H9 (cell line): ENCODE data around the gene FARSB. TPM values are rescaled to one million over a fixed set of nuclear protein-coding genes. Genes with fewer than 3 reads are reported as not detected.

Experiments used
- DNase-seq: peaks from one replicate; pipeline ENCODE4 v3.0.0-alpha.2; 2017
- H2AFZ ChIP-seq: one replicate; pipeline ENCODE4 v1.6.1; 2013; ENCODE audit warnings: mild to moderate bottlenecking, low read length, control low read depth, moderate library complexity
- H2AK5ac ChIP-seq: 2 replicates; pipeline ENCODE4 v1.6.1; 2013; ENCODE audit warnings: low read length, control low read depth, mixed read lengths; ENCODE audit not compliant: insufficient read length
- H2BK120ac ChIP-seq: one replicate; pipeline ENCODE4 v1.6.1; 2013; ENCODE audit warnings: low read depth, mild to moderate bottlenecking, low read length, control low read depth, inconsistent platforms; ENCODE audit not compliant: poor library complexity, severe bottlenecking
- H2BK12ac ChIP-seq: 2 replicates; pipeline ENCODE4 v1.6.1; 2013; ENCODE audit warnings: low read length, control low read depth, mixed read lengths, low read depth; ENCODE audit not compliant: insufficient read length
- H2BK15ac ChIP-seq: 2 replicates; pipeline ENCODE4 v1.6.1; 2013; ENCODE audit warnings: low read depth, low read length, control low read depth
- H2BK20ac ChIP-seq: one replicate; pipeline ENCODE4 v1.6.1; 2013; ENCODE audit warnings: low read depth, mild to moderate bottlenecking, low read length, control low read depth, inconsistent platforms; ENCODE audit not compliant: poor library complexity, severe bottlenecking
- H2BK5ac ChIP-seq: 2 replicates; pipeline ENCODE4 v1.6.1; 2013; ENCODE audit warnings: low read length, control low read depth, mixed read lengths; ENCODE audit not compliant: insufficient read length
- H3K14ac ChIP-seq: 2 replicates; pipeline ENCODE4 v1.6.1; 2013; ENCODE audit warnings: low read length, control low read depth; ENCODE audit not compliant: insufficient read depth
- H3K18ac ChIP-seq: 2 replicates; pipeline ENCODE4 v1.6.1; 2013; ENCODE audit warnings: low read depth, mild to moderate bottlenecking, mixed read lengths, low read length, control low read depth; ENCODE audit not compliant: insufficient read length
- H3K23ac ChIP-seq: 2 replicates; pipeline ENCODE4 v1.6.1; 2013; ENCODE audit warnings: low read length, control low read depth, mixed read lengths, low read depth; ENCODE audit not compliant: insufficient read length
- H3K23me2 ChIP-seq: 2 replicates; pipeline ENCODE4 v1.6.1; 2013; ENCODE audit warnings: low read depth, mild to moderate bottlenecking, mixed read lengths, low read length, control low read depth; ENCODE audit not compliant: insufficient read length, poor library complexity, severe bottlenecking
- H3K27ac ChIP-seq: 2 replicates; pipeline ENCODE4 v1.5.1; 2013; ENCODE audit warnings: low read length, control low read depth, mixed read lengths, low read depth; ENCODE audit not compliant: insufficient read length
- H3K27me3 ChIP-seq: 2 replicates; pipeline ENCODE4 v1.6.1; 2013; ENCODE audit warnings: low read length, control low read depth, inconsistent platforms; ENCODE audit not compliant: insufficient read depth
- H3K4ac ChIP-seq: 2 replicates; pipeline ENCODE4 v1.6.1; 2013; ENCODE audit warnings: low read depth, mild to moderate bottlenecking, control low read depth, inconsistent platforms, low read length, moderate library complexity
- H3K4me1 ChIP-seq: 2 replicates; pipeline ENCODE4 v1.6.1; 2013; ENCODE audit warnings: low read length, control low read depth, inconsistent platforms; ENCODE audit not compliant: insufficient read depth
- H3K4me2 ChIP-seq: 2 replicates; pipeline ENCODE4 v1.6.1; 2013; ENCODE audit warnings: low read length, control low read depth, mixed read lengths; ENCODE audit not compliant: insufficient read length, insufficient read depth
- H3K56ac ChIP-seq: 2 replicates; pipeline ENCODE4 v1.6.1; 2013; ENCODE audit warnings: low read depth, mild to moderate bottlenecking, mixed read lengths, low read length, control low read depth; ENCODE audit not compliant: insufficient read length
- H3K79me1 ChIP-seq: 2 replicates; pipeline ENCODE4 v1.6.1; 2013; ENCODE audit warnings: low read depth, mild to moderate bottlenecking, moderate library complexity, low read length, control low read depth, inconsistent platforms; ENCODE audit not compliant: insufficient read depth, poor library complexity, severe bottlenecking
- H3K79me2 ChIP-seq: 2 replicates; pipeline ENCODE4 v1.6.1; 2013; ENCODE audit warnings: low read length, control low read depth, inconsistent platforms; ENCODE audit not compliant: insufficient read depth
- H3K9ac ChIP-seq: 2 replicates; pipeline ENCODE4 v1.6.1; 2013; ENCODE audit warnings: low read length, control low read depth, mixed read lengths; ENCODE audit not compliant: insufficient read length; ENCODE audit errors: extremely low read depth
- H3K9me3 ChIP-seq: one replicate; pipeline ENCODE4 v1.6.1; 2013; ENCODE audit warnings: low read depth, low read length, inconsistent platforms; ENCODE audit not compliant: control insufficient read depth
- H3T11ph ChIP-seq: one replicate; pipeline ENCODE4 v1.6.1; 2013; ENCODE audit warnings: mild to moderate bottlenecking, low read length, control low read depth, inconsistent platforms
- H4K20me1 ChIP-seq: one replicate; pipeline ENCODE4 v1.6.1; 2013; ENCODE audit not compliant: control insufficient read depth, insufficient read length, insufficient read depth
- H4K5ac ChIP-seq: 2 replicates; pipeline ENCODE4 v1.6.1; 2013; ENCODE audit warnings: low read depth, mild to moderate bottlenecking, mixed read lengths, low read length, control low read depth; ENCODE audit not compliant: insufficient read length
- H4K8ac ChIP-seq: replicated peaks from 2 replicates; pipeline ENCODE4 v1.6.1; 2013; ENCODE audit warnings: low read length, control low read depth, mixed read lengths, low read depth; ENCODE audit not compliant: insufficient read length
- H4K91ac ChIP-seq: 2 replicates; pipeline ENCODE4 v1.6.1; 2013; ENCODE audit warnings: low read depth, mild to moderate bottlenecking, moderate library complexity, mixed read lengths, low read length, control low read depth; ENCODE audit not compliant: insufficient read length
- H3K27ac Mint-ChIP-seq, 3 experiments: 2 replicates in 2 of 3; 3 replicates in 1 of 3; pipeline ENCODE4 v1.8.0; 2020 to 2021; ENCODE audit warnings: mixed read lengths in 3 of 3, mild to moderate bottlenecking in 1 of 3, moderate library complexity in 1 of 3
- H3K27me3 Mint-ChIP-seq: 2 replicates; pipeline ENCODE4 v1.8.0; 2021; ENCODE audit warnings: low read depth, mild to moderate bottlenecking, moderate library complexity, mixed read lengths
- H3K36me3 Mint-ChIP-seq, 3 experiments: 2 replicates in 2 of 3; 3 replicates in 1 of 3; pipeline ENCODE4 v1.8.0; 2020 to 2021; ENCODE audit warnings: low read depth in 3 of 3, mixed read lengths in 3 of 3; ENCODE audit not compliant: insufficient read depth in 1 of 3
- H3K4me1 Mint-ChIP-seq, 2 experiments: 2 replicates each; pipeline ENCODE4 v1.8.0; 2020; ENCODE audit warnings: mixed read lengths in 2 of 2
- H3K4me3 Mint-ChIP-seq, 2 experiments: 2 replicates in 1 of 2; 3 replicates in 1 of 2; pipeline ENCODE4 v1.8.0; 2020 to 2021; ENCODE audit warnings: mild to moderate bottlenecking in 2 of 2, mixed read lengths in 2 of 2, moderate library complexity in 1 of 2
- H3K9me3 Mint-ChIP-seq, 2 experiments: 2 replicates in 1 of 2; 3 replicates in 1 of 2; pipeline ENCODE4 v1.8.0; 2020; ENCODE audit warnings: mild to moderate bottlenecking in 2 of 2, mixed read lengths in 2 of 2, moderate library complexity in 1 of 2
- WGBS: extraction: QIAGEN DNeasy Blood & Tissue Kit; methylation state at CpG from one replicate; pipeline ENCODE4 v1.1.7; 2013; ENCODE audit warnings: missing lambda C conversion rate, low lambda C conversion rate, mixed read lengths; ENCODE audit not compliant: insufficient read length; ENCODE audit errors: extremely low coverage; 5-methylcytosine and 5-hydroxymethylcytosine counted together
- total RNA-seq: library from RNA; stranded (reverse); gene quantifications from 2 replicates; pipeline ENCODE4 v1.2.1, GENCODE V29; 2021
- TF ChIP-seq, protein P1 (sequence below): fragments of 200-600 bp; sonication (generic); conservative IDR thresholded peaks from 3 replicates; pipeline ENCODE4 v1.8.0; 2021; ENCODE audit warnings: antibody characterized with exemption, mild to moderate bottlenecking

FARSB gene
- total RNA-seq, 1 experiment from 2014 or later = 32.1 TPM

DNA sequence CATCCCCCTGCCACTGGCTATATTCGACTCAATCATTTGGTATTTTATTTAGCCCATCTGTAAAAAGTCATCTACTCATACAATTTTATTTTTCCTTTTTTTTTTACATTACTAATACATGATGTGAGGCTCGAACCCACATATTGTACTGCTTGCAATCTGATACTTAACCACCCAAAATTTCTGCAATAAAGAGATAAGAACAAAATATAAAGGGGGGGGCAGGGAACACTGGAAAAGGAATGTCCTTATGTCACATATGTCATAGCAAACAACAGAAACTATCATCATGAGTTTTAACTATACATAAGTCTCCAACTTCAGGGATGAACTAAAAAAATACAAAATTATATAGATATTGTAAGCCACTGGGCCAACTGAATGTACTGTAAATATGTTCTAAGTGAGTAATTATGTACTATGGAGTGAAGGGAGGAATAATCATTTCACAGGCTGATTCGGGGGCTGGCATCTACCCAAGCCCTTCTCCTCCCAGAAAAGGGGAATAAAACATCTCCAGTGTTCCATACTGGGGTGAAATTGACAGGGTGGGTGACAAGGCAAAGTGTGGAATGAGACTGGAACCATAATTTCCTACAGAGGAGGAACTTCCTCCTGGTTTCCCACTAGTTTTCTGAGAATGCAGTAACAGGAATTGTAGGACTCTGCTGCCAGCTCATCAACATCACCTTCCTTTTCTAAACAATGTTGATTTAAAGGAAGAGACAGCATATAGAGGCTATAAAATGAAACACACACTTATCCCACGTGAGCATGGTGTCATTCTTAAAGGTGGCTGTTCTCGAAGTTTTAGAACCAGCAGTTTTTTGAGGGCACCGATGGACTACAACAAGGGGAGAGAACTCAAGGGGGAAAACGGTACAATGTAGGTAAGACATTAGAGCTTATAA lies 79.5 kb downstream of the FARSB start:
- Histone ChIP-seq H3K9me3 (no peaks in the 10 kb centered on the region), H3K14ac (no peak overlapping the region), H3K79me1 (peaks cover 2% of the 10 kb centered on the region), H2BK20ac (no peak overlapping the region), H3K9ac (no peak overlapping the region), H4K91ac (no peak overlapping the region), H3K18ac (no peak overlapping the region), H3K4me2 (no peak overlapping the region), H3K4ac (no peak overlapping the region), H2BK5ac (no peak overlapping the region), H2BK15ac (no peak overlapping the region), H3K23ac (no peak overlapping the region), H3K79me2 (no peaks in the 10 kb centered on the region), H2AFZ (no peak overlapping the region), H3T11ph (no peak overlapping the region), H3K4me1 (no peaks in the 10 kb centered on the region), H3K27me3 (no peaks in the 10 kb centered on the region), H3K56ac (no peak overlapping the region), H4K8ac (no peak overlapping the region), H4K20me1 (no peaks in the 10 kb centered on the region), H4K5ac (no peak overlapping the region), H3K23me2 (no peaks in the 10 kb centered on the region), H2BK120ac (no peak overlapping the region), H2BK12ac (no peak overlapping the region), H3K27ac (no peak overlapping the region), H2AK5ac (no peak overlapping the region)
- TF ChIP-seq, protein P1, sequence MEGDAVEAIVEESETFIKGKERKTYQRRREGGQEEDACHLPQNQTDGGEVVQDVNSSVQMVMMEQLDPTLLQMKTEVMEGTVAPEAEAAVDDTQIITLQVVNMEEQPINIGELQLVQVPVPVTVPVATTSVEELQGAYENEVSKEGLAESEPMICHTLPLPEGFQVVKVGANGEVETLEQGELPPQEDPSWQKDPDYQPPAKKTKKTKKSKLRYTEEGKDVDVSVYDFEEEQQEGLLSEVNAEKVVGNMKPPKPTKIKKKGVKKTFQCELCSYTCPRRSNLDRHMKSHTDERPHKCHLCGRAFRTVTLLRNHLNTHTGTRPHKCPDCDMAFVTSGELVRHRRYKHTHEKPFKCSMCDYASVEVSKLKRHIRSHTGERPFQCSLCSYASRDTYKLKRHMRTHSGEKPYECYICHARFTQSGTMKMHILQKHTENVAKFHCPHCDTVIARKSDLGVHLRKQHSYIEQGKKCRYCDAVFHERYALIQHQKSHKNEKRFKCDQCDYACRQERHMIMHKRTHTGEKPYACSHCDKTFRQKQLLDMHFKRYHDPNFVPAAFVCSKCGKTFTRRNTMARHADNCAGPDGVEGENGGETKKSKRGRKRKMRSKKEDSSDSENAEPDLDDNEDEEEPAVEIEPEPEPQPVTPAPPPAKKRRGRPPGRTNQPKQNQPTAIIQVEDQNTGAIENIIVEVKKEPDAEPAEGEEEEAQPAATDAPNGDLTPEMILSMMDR = no peak
- DNase-seq = no peak
- Mint-ChIP-seq H3K27me3 (no peaks in the 10 kb centered on the region), H3K9me3 (no peaks in the 10 kb centered on the region), H3K4me1 (peaks cover 0 to 20% of the 10 kb centered on the region in 2 experiments), H3K4me3 (no peak overlapping the region), H3K27ac (no peak overlapping the region), H3K36me3 (peaks cover 5 to 16% (median 8%) of the 10 kb centered on the region in 3 experiments; a peak in 6 of 7 replicates)
- no CpG with 5 or more reads among the region's 7 CpGs for WGBS
